ENCODE results near the gene TMEM150A.
A peak's percentile ranks its signal among the peaks of the same experiment; 100 is the strongest.
"Not testable (repeated sequence)": the region's sequence is repeated elsewhere in the genome, so short reads cannot be mapped to it uniquely, and the experiment has no call there.

Gene TMEM150A

GRCh38 chr2:85602476-85603234 lies at the start of gene TMEM150A:
Gene TMEM150A (minus strand): TSS chr2:85602698. CDS start chr2:85601948, 750 bp downstream.
- peak; percentile 62 for DNase-seq

- DNase-seq: no peak
Observed at GRCh38 chr2:85652056-85652455, 49.6 kb upstream of the TMEM150A start.

GRCh38 chr2:85651097-85651496 lies 48.6 kb upstream of the TMEM150A start:
- DNase-seq: no peak

- no peak for DNase-seq
Observed at GRCh38 chr2:85650456-85650855, 48.0 kb upstream of the TMEM150A start.

GRCh38 chr2:85649201-85650190 lies 47.0 kb upstream of the TMEM150A start:
- DNase-seq: no peak

- no peak for DNase-seq
Observed at GRCh38 chr2:85648619-85649018, 46.1 kb upstream of the TMEM150A start.

- DNase-seq: no peak
Observed at GRCh38 chr2:85647823-85648526, 45.5 kb upstream of the TMEM150A start.

- no peak for DNase-seq
Observed at GRCh38 chr2:85646166-85646565, 43.7 kb upstream of the TMEM150A start.

- no peak for DNase-seq
Observed at GRCh38 chr2:85644909-85645308, 42.4 kb upstream of the TMEM150A start.

- DNase-seq: no peak
Observed at GRCh38 chr2:85642725-85643124, 40.2 kb upstream of the TMEM150A start.

- DNase-seq: no peak
Observed at GRCh38 chr2:85635636-85636035, 33.1 kb upstream of the TMEM150A start.

- DNase-seq: no peak
Observed at GRCh38 chr2:85635011-85635410, 32.5 kb upstream of the TMEM150A start.

- DNase-seq: no peak
Observed at GRCh38 chr2:85631316-85631715, 28.8 kb upstream of the TMEM150A start.

- no peak for DNase-seq
Observed at GRCh38 chr2:85628658-85629057, 26.2 kb upstream of the TMEM150A start.

GRCh38 chr2:85623991-85624390 lies 21.5 kb upstream of the TMEM150A start:
- DNase-seq: no peak

GRCh38 chr2:85621338-85621737 lies 18.8 kb upstream of the TMEM150A start:
- DNase-seq: no peak

GRCh38 chr2:85619617-85620016 lies 17.1 kb upstream of the TMEM150A start:
- no peak for DNase-seq

GRCh38 chr2:85617723-85618122 lies 15.2 kb upstream of the TMEM150A start:
- DNase-seq: not testable (repeated sequence)

GRCh38 chr2:85615413-85615728 lies 12.9 kb upstream of the TMEM150A start:
- no peak for DNase-seq

- DNase-seq: not testable (repeated sequence)
Observed at GRCh38 chr2:85614757-85615156, 12.3 kb upstream of the TMEM150A start.

GRCh38 chr2:85613717-85614515 lies 11.4 kb upstream of the TMEM150A start:
- DNase-seq: no peak

Data from NCI-H446 treated with DMSO at 0.1 percent for 48 hours (cell line).